Ectodermal cell (in vitro differentiated cells): Measurements from ENCODE around the gene CD226.
"Not testable (repeated sequence)": the region's sequence is repeated elsewhere in the genome, so short reads cannot be mapped to it uniquely, and the experiment has no call there.

Experiments used
- H3K27ac ChIP-seq: 2 replicates; pipeline ENCODE4 v1.7.0; 2013; ENCODE audit warnings: mild to moderate bottlenecking, low read depth, low read length; ENCODE audit not compliant: insufficient read depth, poor library complexity, severe bottlenecking
- H3K27me3 ChIP-seq: 2 replicates; pipeline ENCODE4 v1.7.0; 2013; ENCODE audit warnings: mild to moderate bottlenecking, low read length; ENCODE audit not compliant: insufficient read depth, control insufficient read depth, poor library complexity, severe bottlenecking
- H3K36me3 ChIP-seq: one replicate; pipeline ENCODE4 v1.7.0; 2013; ENCODE audit warnings: low read length; ENCODE audit not compliant: control insufficient read depth, insufficient read depth
- H3K4me1 ChIP-seq: one replicate; pipeline ENCODE4 v1.7.0; 2013; ENCODE audit warnings: low read length; ENCODE audit not compliant: control insufficient read depth, insufficient read depth
- H3K4me3 ChIP-seq: 2 replicates; pipeline ENCODE4 v1.7.0; 2013; ENCODE audit warnings: low read depth, low read length, control low read depth; ENCODE audit not compliant: insufficient read depth
- H3K9me3 ChIP-seq: 2 replicates; pipeline ENCODE4 v1.7.0; 2013; ENCODE audit warnings: mild to moderate bottlenecking, low read length, moderate library complexity; ENCODE audit not compliant: control insufficient read depth
- WGBS, 2 experiments: methylation state at CpG; one replicate each; pipeline ENCODE4 v1.1.7; 2013; ENCODE audit warnings: missing lambda C conversion rate in 2 of 2; 5-methylcytosine and 5-hydroxymethylcytosine counted together

The CD226 gene

DNA sequence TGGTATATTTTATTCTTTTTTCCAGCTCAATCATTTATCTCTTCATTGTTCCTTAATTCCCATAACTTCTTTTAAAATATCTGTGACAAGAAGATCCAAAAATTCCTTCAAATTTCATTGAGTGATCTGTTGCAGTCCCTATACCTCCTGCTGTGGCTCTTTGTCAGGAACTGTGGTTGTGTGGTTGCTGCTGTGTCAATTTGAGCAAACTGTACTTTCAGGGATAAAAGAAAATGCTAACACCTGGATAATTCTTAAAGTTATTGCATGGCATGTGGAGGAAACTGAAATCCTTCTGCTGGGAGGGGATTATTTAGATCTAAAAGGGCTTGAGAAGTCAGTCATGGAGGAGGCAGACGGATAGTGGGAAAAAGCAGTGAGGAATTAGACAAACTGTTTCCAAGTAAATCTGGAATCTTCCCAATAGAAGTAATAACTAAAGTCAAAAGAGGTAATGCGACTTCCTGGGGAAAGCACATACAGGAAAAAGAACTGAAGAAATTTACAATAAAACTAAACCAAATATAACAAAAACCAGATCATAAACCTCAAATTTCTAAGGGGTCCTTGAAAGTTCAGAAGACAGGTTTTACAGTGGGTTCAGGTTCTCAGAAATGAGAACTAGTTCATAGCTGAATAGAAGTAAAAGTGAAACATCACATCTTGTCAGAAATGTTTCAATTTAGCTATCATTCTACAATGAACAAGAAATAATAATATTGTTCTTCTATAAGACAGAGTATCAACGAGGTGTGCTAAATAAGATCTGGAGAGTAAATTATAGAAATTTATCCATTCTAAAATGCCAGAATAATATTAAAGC is 33.5 kb upstream of the CD226 start:
- no peak overlapping the region for H3K27ac ChIP-seq
- WGBS, 2 experiments = 61 to 93% methylated on average over 2 to 3 of the region's 3 CpGs
- no peaks in the 10 kb centered on the region for H3K36me3 ChIP-seq
- H3K4me1 ChIP-seq = no peaks in the 10 kb centered on the region
- no peak overlapping the region for H3K4me3 ChIP-seq
- no peaks in the 10 kb centered on the region for H3K9me3 ChIP-seq
- H3K27me3 ChIP-seq = no peaks in the 10 kb centered on the region

DNA sequence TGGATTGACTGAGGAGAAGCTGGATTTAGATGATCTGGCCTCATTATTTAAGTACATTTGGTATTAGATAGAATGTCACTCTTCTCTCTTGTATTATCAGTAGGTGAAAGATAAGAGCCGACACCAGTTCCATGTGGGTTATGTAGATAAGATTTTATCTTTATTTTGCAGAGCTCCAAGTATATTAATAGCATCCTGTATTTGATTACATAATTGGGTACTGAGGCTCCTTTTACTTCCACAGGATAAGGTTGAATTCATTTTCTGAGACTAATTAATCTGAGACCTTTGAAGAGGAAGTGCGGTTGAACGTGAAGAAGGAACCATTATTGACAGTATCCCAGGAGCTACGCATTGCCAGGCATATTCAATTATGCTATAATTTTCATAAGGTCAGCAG is 32.8 kb upstream of the CD226 start:
- H3K4me1 ChIP-seq = no peaks in the 10 kb centered on the region
- no peak overlapping the region for H3K27ac ChIP-seq
- no peaks in the 10 kb centered on the region for H3K36me3 ChIP-seq
- H3K27me3 ChIP-seq = no peaks in the 10 kb centered on the region
- H3K9me3 ChIP-seq = no peaks in the 10 kb centered on the region
- 96 to 100% methylated on average over 3 to 4 of the region's 4 CpGs for WGBS, 2 experiments
- no peak overlapping the region for H3K4me3 ChIP-seq

DNA sequence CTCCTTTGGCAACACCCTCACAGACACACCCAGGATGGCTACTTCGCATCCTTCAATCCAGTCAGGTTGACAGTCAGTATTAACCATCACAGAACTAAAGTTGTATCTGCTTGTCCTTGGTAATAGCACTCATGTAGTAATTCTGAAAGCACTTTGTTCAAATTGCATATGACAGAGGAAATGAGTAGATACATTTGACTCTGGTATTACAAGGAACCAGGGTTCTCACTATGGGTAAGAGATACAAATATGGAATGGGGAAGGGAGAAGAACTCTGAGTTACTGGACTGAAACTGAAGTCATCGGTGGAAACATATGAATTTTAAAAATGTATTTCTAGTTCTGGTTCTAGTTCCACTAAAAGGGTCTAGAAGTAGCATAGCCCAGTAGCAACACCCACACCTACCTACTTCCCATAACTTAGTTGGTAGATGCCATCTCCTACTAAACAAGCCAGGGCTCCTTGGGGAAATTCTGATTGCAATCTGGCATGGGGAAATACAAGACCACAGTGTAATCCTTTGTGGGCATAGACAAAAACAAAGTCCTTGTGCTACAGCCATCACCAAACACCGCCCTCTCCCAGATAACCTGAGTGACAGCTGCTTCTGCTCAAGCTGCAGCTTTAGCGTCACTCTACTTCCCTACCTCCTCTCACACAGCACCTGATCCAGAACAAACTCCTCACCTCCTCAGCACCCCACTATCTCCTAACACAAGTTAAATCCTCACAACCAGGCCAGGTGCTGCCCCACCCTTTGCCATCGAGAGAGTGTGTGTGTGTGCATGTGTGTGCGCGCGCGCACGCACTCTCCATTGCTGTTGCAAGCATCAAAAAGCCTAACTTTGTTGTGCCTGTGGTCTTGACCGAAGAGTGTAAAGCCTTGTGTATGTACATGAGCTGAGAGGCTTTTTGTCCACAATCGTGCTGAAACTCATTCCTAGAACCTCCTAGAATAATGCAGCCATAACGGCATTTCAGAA is 31.4 kb upstream of the CD226 start:
- H3K9me3 ChIP-seq = no peaks in the 10 kb centered on the region
- no peak overlapping the region for H3K27ac ChIP-seq
- WGBS, 2 experiments = 86% methylated on average over 13 of the region's 13 CpGs
- no peaks in the 10 kb centered on the region for H3K4me1 ChIP-seq
- H3K27me3 ChIP-seq = no peaks in the 10 kb centered on the region
- no peaks in the 10 kb centered on the region for H3K36me3 ChIP-seq
- no peak overlapping the region for H3K4me3 ChIP-seq

DNA sequence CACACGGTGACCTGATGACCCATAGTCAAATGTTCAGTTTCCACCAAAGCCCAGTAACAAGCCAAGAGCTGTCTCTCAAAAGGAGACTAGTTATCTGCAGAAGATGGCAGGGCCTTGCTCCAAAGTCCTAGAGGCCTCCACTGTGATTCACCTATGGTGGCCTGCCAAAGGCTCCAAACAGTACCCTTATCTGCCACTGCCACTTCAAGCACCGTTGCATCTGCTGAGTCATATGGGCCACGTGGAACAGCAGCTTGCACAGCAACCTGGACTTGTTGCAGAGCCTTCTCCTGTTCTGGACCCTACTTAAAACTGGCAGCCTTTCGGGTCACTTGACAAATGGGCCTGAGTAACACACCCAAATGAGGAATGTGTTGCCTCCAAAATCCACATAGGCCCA is 27.6 kb upstream of the CD226 start:
- WGBS, 2 experiments = 95% methylated on average over 4 of the region's 4 CpGs
- not testable (repeated sequence) for H3K9me3 ChIP-seq, H3K27ac ChIP-seq, H3K4me3 ChIP-seq, H3K4me1 ChIP-seq, H3K27me3 ChIP-seq, H3K36me3 ChIP-seq

DNA sequence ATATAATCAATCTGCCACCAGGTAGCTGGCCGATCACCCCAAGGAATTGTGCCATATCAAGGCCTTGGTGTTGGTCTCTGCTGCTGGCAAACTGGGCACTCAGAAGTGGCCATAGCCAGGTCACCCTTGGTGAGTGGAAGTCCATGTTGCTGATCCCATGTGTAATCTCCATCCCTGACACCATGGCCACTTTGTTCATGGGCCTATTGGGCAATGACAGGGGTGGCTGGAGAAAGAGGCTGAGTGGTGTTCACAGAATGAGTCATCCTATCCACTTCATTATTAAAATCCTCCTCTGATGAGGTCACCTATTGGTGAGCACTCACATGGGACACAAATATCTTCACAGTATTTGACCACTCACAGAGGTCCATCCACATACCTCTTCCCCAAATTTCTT is 26.7 kb upstream of the CD226 start:
- Histone ChIP-seq H3K9me3 (no peaks in the 10 kb centered on the region), H3K4me1 (no peaks in the 10 kb centered on the region), H3K27me3 (no peaks in the 10 kb centered on the region), H3K27ac (no peak overlapping the region), H3K36me3 (no peaks in the 10 kb centered on the region), H3K4me3 (no peak overlapping the region)
- 88 to 100% methylated on average over 1 of the region's 1 CpG for WGBS, 2 experiments

DNA sequence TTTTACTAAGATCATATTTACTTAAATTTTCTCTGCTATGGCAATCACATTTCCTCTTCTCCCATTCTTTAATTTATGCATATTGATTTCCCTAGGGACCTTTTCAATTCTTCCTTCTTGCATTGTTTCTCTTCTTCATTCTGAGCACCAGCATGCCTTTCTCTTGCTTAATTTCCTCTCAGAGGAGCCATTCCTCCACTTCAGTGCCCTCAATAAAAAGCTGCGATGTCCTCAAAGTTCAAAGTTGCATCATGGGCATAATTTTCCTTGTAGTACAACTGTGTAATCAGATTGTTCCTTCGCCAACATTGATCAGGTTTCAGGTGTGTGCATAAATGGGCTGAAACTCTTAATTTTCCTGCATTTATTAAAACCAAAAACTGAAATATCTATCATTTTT is 21.8 kb upstream of the CD226 start:
- H3K9me3 ChIP-seq = no peaks in the 10 kb centered on the region
- no peaks in the 10 kb centered on the region for H3K4me1 ChIP-seq
- no peak overlapping the region for H3K4me3 ChIP-seq
- no peaks in the 10 kb centered on the region for H3K36me3 ChIP-seq
- WGBS, 2 experiments = 96 to 98% methylated on average over 2 of the region's 2 CpGs
- no peak overlapping the region for H3K27ac ChIP-seq
- H3K27me3 ChIP-seq = no peaks in the 10 kb centered on the region

DNA sequence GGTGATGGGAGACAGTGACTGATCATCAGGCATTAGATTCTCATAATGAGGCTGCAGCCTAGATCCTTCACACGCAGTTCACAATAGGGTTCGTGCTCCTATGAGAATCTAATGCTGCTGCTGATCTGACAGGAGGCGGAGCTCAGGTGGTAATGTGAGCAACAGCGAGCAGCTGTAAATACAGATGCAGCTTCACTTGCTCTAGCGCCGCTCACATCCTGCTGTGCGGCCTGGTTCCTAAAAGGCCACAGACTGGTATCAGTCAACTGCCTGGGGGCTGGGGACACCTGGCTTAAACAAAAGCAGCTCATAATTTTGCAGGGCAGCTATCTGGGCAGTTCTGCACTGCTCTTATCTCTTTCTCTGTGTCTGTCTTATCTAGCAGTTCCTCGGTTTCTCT is 20.4 kb upstream of the CD226 start:
- Histone ChIP-seq H3K4me1 (no peaks in the 10 kb centered on the region), H3K27ac (no peak overlapping the region), H3K36me3 (no peaks in the 10 kb centered on the region), H3K9me3 (no peaks in the 10 kb centered on the region), H3K27me3 (no peaks in the 10 kb centered on the region), H3K4me3 (no peak overlapping the region)
- 83 to 85% methylated on average over 8 of the region's 8 CpGs for WGBS, 2 experiments

DNA sequence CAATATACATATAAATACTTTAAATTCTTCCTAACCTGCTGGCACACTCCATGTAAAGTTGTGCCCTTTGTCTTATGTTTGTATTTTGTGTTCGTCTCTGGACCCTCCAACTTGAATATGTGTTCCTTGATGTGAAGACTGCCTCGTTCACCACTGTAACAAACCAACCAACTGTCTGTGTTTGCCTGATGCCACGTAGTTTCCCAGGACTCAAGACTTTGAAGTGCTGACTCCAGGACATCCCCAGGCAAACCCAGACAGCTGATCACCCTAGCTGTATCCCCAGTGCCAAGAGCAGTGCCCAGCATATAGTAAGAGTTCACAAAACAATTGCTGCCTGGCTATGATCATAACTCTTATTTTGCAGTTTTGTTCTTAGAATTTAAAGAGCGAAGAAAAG is 15.5 kb upstream of the CD226 start:
- 93 to 95% methylated on average over 4 of the region's 4 CpGs for WGBS, 2 experiments
- no peaks in the 10 kb centered on the region for H3K4me1 ChIP-seq
- H3K4me3 ChIP-seq = no peak overlapping the region
- H3K36me3 ChIP-seq = no peaks in the 10 kb centered on the region
- H3K27me3 ChIP-seq = no peaks in the 10 kb centered on the region
- no peaks in the 10 kb centered on the region for H3K9me3 ChIP-seq
- no peak overlapping the region for H3K27ac ChIP-seq

DNA sequence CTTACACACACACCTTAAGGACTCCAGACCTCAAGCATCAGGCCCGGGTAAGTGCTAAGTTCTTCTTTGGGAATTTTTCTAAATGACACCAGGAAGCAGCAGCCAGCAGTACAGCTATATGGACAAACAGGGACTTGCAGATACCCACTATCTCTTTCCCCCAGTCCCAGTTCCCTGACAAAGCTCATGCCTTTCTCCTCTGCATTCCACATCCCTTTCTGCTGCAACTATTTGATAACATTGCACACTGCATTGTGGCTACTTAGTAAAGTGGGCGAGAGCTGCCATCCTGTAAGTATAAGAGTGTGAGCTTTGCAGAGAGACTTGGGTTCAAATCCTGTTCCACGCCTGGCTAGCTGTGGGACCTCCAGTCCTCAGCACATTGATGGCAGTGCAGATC is 14.0 kb upstream of the CD226 start:
- Histone ChIP-seq H3K27ac (no peak overlapping the region), H3K27me3 (no peaks in the 10 kb centered on the region), H3K9me3 (no peaks in the 10 kb centered on the region), H3K36me3 (no peaks in the 10 kb centered on the region), H3K4me3 (no peak overlapping the region), H3K4me1 (no peaks in the 10 kb centered on the region)
- WGBS, 2 experiments = 92 to 94% methylated on average over 3 of the region's 3 CpGs

DNA sequence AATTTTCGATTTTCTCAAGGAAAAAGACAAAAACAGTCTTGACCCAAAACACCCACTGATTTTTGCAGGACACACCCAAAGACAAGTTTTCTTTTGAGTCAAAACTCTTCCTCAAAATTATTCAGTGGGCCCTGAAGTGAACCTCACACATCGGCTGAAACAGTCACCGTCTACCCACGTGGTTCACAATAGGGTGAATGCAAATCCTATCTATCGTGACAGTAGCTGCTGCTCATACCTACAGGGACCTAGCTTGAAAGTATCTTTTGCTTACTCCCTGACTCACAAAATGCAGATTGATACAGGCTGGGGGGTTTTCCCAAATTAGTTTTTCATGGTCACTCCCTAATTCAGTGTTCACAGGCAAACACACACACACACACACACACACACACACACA is 10.7 kb upstream of the CD226 start:
- H3K4me1 ChIP-seq = no peaks in the 10 kb centered on the region

More for the DNA sequence above, 10.7 kb upstream of the CD226 start:
- 90 to 94% methylated on average over 5 of the region's 5 CpGs for WGBS, 2 experiments
- Histone ChIP-seq H3K4me3 (no peak overlapping the region), H3K27me3 (no peaks in the 10 kb centered on the region), H3K27ac (no peak overlapping the region), H3K36me3 (no peaks in the 10 kb centered on the region), H3K9me3 (no peaks in the 10 kb centered on the region)
